DMS114 treated with DMSO at 0.1 percent for 48 hours (cell line): Measurements from ENCODE around the gene THAP7.

Experiments used
- DNase-seq: peaks from one replicate; lab custom pipeline; 2025; ENCODE audit not compliant: unreplicated experiment; lab: John Stamatoyannopoulos, UW

Gene THAP7

GRCh38 chr22:21031545-21032036 is 29.7 kb upstream of the THAP7 start:
- DNase-seq: no peak

- DNase-seq: no peak
Measured at GRCh38 chr22:21030621-21031544, 29.0 kb upstream of the THAP7 start.

GRCh38 chr22:21030032-21030431 is 28.1 kb upstream of the THAP7 start:
- no peak for DNase-seq

- no peak for DNase-seq
Measured at GRCh38 chr22:21029486-21030025, 27.6 kb upstream of the THAP7 start.

GRCh38 chr22:21028277-21029251 is 26.6 kb upstream of the THAP7 start:
- no peak for DNase-seq

GRCh38 chr22:21026783-21027692 is 25.1 kb upstream of the THAP7 start:
- no peak for DNase-seq

GRCh38 chr22:21025763-21026755 is 24.1 kb upstream of the THAP7 start:
- no peak for DNase-seq

- no peak for DNase-seq
Measured at GRCh38 chr22:21025266-21025665, 23.3 kb upstream of the THAP7 start.

GRCh38 chr22:21022955-21023614 is 21.2 kb upstream of the THAP7 start:
- no peak for DNase-seq

- DNase-seq: no peak
Measured at GRCh38 chr22:21022507-21022906, 20.6 kb upstream of the THAP7 start.

- DNase-seq: no peak
Measured at GRCh38 chr22:21020802-21021429, 19.0 kb upstream of the THAP7 start.

- no peak for DNase-seq
Measured at GRCh38 chr22:21018314-21018713, 16.4 kb upstream of the THAP7 start.

- DNase-seq: no peak
Measured at GRCh38 chr22:21016644-21017420, 14.9 kb upstream of the THAP7 start.

GRCh38 chr22:21015466-21016006 is 13.6 kb upstream of the THAP7 start:
- no peak for DNase-seq

GRCh38 chr22:21014726-21015465 is 13.0 kb upstream of the THAP7 start, which contains the start of gene P2RX6:
Gene P2RX6, plus strand, starts transcription at chr22:21015165. Its CDS starts 10 bp downstream, at chr22:21015175.
- DNase-seq: no peak

GRCh38 chr22:21014202-21014725 is 12.3 kb upstream of the THAP7 start:
- DNase-seq: peak; percentile 82
